Measurements from ENCODE around the gene LDB1.
A peak's percentile ranks its signal among the peaks of the same experiment; 100 is the strongest.

LDB1 gene

GRCh38 chr10:102113261-102113955, 6.8 kb downstream of the LDB1 start:
- DNase-seq: no peak

GRCh38 chr10:102112210-102112817, 7.9 kb downstream of the LDB1 start:
- DNase-seq: no peak

GRCh38 chr10:102111276-102111675, 8.9 kb downstream of the LDB1 start:
- DNase-seq: no peak

- DNase-seq: no peak
These were observed 10.7 kb downstream of the LDB1 start for GRCh38 chr10:102109166-102110116.

- no peak for DNase-seq
These were observed 13.2 kb downstream of the LDB1 start for GRCh38 chr10:102106998-102107397.

- DNase-seq: no peak
These were observed 17.7 kb downstream of the LDB1 start for GRCh38 chr10:102102421-102102820.

GRCh38 chr10:102101152-102101551, 19.0 kb downstream of the LDB1 start:
- no peak for DNase-seq

- no peak for DNase-seq
These were observed 23.7 kb downstream of the LDB1 start for GRCh38 chr10:102096449-102096848.

- DNase-seq: no peak
These were observed 29.4 kb downstream of the LDB1 start for GRCh38 chr10:102090772-102091171.

- no peak for DNase-seq
These were observed 34.0 kb downstream of the LDB1 start for GRCh38 chr10:102086196-102086595.

GRCh38 chr10:102085336-102085735, 34.8 kb downstream of the LDB1 start:
- DNase-seq: no peak

GRCh38 chr10:102083541-102083940, 36.6 kb downstream of the LDB1 start:
- no peak for DNase-seq

GRCh38 chr10:102072673-102073527, 47.3 kb downstream of the LDB1 start:
- DNase-seq: peak; percentile 91

- no peak for DNase-seq
These were observed 51.1 kb downstream of the LDB1 start for GRCh38 chr10:102069071-102069470.

- no peak for DNase-seq
These were observed 52.0 kb downstream of the LDB1 start for GRCh38 chr10:102068216-102068615.

- no peak for DNase-seq
These were observed 52.9 kb downstream of the LDB1 start for GRCh38 chr10:102067091-102067916.

GRCh38 chr10:102066399-102067088, 53.6 kb downstream of the LDB1 start:
- DNase-seq: no peak

GRCh38 chr10:102065561-102066398, 54.4 kb downstream of the LDB1 start:
- no peak for DNase-seq

- DNase-seq: peak; percentile 92
These were observed 55.2 kb downstream of the LDB1 start, which contains the start of gene HPS6 for GRCh38 chr10:102064868-102065560. Gene HPS6, plus strand, starts transcription at chr10:102065349. Its CDS starts 126 bp downstream, at chr10:102065475.

Measured in eye (tissue), 1 donor.